MV-4-11 (cell line): ENCODE measurements around the gene TOP3A.
"Not testable (repeated sequence)": the region's sequence is repeated elsewhere in the genome, so short reads cannot be mapped to it uniquely, and the experiment has no call there.

Experiments
- DNase-seq: peaks from one replicate; lab custom pipeline; 2025; lab: John Stamatoyannopoulos, UW

Gene TOP3A

GRCh38 chr17:18314731-18315561, at the start of gene TOP3A, which contains the start of gene SMCR8:
TSS of gene TOP3A (minus strand) at chr17:18314994. CDS start at chr17:18314778, 216 bp downstream.
TSS of gene SMCR8 (plus strand) at chr17:18315293. CDS start at chr17:18315790, 497 bp downstream.
- DNase-seq = peak; percentile 97

- DNase-seq = no peak
Measured at GRCh38 chr17:18364166-18364565, 49.4 kb upstream of the TOP3A start.

- peak; percentile 83 for DNase-seq
Measured at GRCh38 chr17:18363101-18364049, 48.6 kb upstream of the TOP3A start, which contains the start of gene SHMT1. TSS of gene SHMT1 (minus strand) at chr17:18363550. CDS start at chr17:18355981, 7,569 bp downstream.

GRCh38 chr17:18362698-18363100, 47.9 kb upstream of the TOP3A start:
- DNase-seq = no peak

GRCh38 chr17:18361837-18362697, 47.3 kb upstream of the TOP3A start:
- DNase-seq = no peak

GRCh38 chr17:18360518-18360917, 45.7 kb upstream of the TOP3A start:
- no peak for DNase-seq

GRCh38 chr17:18356624-18357023, 41.8 kb upstream of the TOP3A start:
- peak; percentile 58 for DNase-seq

- DNase-seq = no peak
Measured at GRCh38 chr17:18353541-18353940, 38.7 kb upstream of the TOP3A start.

GRCh38 chr17:18344021-18344420, 29.2 kb upstream of the TOP3A start:
- DNase-seq = no peak

- no peak for DNase-seq
Measured at GRCh38 chr17:18339933-18340332, 25.1 kb upstream of the TOP3A start.

GRCh38 chr17:18338158-18338557, 23.4 kb upstream of the TOP3A start:
- DNase-seq = not testable (repeated sequence)

GRCh38 chr17:18332909-18333489, 18.2 kb upstream of the TOP3A start:
- no peak for DNase-seq

GRCh38 chr17:18331879-18332278, 17.1 kb upstream of the TOP3A start:
- no peak for DNase-seq

- no peak for DNase-seq
Measured at GRCh38 chr17:18328643-18329204, 13.9 kb upstream of the TOP3A start.

GRCh38 chr17:18327556-18327955, 12.8 kb upstream of the TOP3A start:
- no peak for DNase-seq

- no peak for DNase-seq
Measured at GRCh38 chr17:18327093-18327492, 12.3 kb upstream of the TOP3A start.

- DNase-seq = no peak
Measured at GRCh38 chr17:18326572-18326971, 11.8 kb upstream of the TOP3A start.

- no peak for DNase-seq
Measured at GRCh38 chr17:18326039-18326438, 11.2 kb upstream of the TOP3A start.

GRCh38 chr17:18324140-18325050, 9.6 kb upstream of the TOP3A start:
- no peak for DNase-seq
